Measurements from ENCODE around the gene CES3.
"Not testable (repeated sequence)": the region's sequence is repeated elsewhere in the genome, so short reads cannot be mapped to it uniquely, and the experiment has no call there.

Gene CES3

DNA sequence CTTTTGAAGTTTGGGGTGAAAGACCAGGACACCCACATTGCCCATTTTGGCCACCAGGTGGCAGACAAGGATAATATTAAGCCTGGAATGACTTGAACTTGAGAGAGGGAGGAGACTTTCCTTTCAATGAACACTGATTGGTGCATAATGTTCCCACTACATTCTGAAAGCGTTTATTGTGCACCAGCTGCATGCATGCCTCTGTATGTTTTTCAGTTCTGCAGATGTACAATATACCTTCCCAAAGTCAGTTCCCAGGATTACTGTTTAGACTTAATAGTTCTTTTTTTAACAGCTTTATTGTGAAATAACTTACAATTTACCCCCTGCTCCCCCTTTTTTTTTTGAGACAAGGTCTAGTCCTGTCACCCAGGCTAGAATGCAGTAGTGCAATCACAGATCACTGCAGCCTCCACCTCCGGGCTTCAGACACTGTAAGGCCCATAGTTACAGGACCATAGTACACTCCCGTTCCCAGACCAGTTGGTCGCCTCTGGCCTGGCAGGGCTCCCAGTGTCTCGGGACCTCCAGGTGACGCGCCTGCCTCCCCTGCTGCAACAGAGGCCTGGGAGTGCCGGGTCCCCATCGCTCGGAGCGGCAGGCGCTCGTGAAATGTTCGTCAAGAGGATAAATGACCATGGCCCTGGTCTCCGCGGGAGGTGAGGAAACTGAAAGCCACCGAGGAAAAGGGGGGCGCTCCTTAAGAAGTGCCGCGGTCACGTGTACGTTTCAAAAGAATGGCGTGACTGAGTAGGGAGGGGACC, 13.6 kb upstream of the CES3 start:
- DNase-seq, result peak; percentile 86

DNA sequence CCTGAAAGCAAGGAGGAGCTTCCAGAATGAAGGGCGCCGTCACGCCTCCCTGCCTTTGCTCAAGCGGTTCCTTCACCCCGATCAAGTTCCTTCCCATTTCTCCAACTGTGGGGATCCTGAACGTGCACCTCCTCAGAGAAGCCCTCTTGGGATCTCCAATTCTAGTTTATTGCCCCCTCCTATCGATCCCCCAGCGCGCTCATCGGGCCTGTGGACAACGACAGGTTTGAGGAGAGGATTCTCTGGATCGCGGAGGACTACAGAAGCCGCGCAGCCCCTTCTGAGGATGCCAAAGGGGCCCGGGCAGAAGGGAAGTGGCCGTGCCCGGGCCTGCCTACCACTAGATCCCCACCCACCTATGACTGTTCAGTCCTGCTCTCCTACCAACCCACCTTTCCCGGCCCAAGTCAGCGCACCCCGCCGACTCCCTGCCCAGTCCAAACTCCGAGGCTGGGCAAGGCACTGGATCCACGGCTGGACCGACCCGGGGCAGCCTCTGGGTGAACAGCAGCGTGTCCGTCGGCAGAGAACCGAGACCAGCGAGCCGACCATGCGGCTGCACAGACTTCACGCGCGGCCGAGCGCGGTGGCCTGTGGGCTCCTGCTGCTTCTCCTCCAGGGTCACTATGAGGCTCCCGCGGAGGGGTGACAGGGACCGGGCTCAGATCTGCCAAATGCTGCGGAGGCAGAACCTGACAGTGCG, 12.8 kb upstream of the CES3 start:
- peak; percentile 42 for DNase-seq

DNA sequence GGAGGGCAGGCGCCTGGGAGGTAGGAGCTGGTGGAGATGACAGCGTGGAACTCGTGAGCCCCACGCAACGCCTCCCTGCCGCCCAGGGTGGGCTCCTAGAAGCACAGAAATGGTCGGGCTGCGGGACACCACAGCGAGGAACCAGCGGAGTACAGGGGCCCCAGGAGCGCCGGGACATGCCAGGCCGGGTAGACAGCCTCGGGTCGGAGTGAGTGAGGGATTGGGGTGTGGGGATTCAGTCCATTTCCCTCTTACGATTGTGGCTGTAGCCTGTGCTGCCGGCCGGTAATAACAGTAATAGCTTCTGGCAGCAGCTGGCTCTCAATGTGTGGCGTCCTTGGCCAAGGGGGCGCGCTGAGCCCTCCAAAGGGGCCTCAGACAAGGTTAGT, 12.2 kb upstream of the CES3 start:
- DNase-seq, result no peak

DNA sequence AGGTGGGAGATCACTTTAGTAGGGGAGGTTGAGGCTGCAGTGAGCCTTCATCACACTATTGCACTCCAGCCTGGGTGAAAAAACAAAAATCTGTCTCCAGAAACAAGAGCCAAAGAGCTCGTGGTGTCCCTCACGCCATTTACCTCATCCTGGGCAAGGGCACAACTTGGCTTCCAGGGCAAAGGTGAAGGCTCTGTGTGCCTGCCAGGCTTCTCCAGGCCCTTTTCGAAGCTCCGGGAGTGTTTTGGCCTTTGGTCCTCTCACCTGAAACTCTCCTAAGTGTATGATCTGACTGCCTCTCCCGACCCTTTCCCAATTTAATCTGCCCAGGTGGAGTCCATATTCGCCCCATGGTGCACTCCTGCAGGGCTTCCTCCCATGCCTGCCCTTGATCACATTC, 11.6 kb upstream of the CES3 start:
- no peak for DNase-seq

DNA sequence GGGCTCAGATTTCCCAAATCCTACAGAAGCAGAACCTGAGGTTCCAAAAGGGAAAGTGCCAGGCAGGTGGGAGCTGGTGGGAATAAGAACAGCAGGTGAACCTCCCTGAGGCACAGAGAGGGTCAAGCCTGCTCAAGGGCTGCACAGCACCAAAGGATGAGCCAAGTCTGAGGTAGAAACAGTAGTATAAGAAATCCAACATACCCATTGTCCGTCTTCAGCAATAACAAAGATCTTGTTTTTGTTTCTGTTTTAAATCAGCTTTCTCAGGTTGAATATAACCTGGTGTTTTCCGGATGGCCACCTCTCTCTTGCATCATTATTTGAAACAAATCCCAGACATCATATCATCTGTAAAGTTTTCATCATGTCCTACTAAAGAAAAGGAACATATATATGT, 10.6 kb upstream of the CES3 start:
- no peak for DNase-seq

DNA sequence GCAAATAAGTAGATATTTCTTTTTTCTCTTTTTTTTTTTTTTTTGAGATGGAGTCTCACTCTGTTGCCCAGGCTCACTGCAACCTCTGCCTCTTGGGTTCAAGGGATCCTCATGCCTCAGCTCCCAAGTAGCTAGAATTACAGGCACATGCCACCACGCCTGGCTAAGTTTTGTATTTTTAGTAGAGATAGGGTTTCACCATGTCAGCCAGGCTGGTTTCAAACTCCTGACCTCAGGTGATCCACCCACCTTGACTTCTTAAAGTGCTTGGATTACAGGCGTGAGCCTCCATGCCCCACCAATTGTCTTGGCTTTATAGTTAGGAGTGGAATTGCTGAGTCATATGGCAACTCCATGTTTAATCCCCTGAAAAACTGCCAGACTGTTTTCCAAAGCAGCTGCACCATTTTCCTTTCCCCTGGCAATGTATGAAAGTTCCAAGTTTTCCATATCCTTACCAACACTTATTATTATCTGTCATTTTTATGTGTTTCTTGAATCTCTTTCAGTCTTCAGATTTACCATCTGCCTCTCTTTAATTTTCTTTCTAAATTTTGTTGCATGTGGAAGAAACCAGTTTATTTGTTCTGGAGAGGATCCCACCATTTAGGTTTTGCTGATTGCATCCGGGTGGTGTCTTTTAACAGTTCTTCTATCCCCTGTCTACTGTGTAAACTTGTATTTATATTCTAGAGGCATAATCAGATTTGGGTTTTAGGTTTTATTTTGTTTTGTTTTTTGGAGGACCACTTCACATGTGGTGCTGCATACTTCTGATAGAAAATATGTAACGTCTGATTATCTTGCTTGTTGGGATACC, 9.9 kb upstream of the CES3 start:
- no peak for DNase-seq

DNA sequence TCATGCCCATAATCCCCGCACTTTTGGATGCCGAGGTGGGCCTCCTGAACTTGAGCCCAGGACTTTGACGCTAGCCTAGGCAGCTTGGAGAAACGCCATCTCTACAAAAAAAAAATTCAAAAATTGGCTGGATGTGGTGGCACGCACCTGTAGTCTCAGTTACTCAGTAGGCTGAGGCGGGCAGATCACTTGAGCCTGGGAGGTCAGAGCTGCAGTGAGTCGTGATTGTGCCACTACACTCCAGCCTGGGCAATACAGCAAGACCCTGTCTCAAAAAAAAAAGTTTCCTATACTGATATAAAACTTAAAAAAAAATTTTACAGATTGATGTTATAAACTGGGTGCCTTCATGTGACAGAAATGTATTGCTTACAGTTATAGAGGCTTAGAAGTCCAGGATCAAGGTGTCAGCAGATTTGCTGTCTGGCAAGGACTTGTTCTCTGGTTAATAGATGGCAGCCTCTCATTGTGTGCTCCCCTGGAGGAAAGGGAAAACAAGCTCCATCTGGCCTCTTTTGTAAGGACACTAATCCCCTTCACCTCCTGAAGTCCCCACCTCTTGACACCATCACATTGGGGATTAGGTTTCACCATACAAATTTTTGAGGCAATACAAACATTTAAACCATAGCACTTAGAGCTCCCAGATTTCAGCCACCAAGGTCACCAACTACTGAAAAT, 8.5 kb upstream of the CES3 start:
- no peak for DNase-seq

DNA sequence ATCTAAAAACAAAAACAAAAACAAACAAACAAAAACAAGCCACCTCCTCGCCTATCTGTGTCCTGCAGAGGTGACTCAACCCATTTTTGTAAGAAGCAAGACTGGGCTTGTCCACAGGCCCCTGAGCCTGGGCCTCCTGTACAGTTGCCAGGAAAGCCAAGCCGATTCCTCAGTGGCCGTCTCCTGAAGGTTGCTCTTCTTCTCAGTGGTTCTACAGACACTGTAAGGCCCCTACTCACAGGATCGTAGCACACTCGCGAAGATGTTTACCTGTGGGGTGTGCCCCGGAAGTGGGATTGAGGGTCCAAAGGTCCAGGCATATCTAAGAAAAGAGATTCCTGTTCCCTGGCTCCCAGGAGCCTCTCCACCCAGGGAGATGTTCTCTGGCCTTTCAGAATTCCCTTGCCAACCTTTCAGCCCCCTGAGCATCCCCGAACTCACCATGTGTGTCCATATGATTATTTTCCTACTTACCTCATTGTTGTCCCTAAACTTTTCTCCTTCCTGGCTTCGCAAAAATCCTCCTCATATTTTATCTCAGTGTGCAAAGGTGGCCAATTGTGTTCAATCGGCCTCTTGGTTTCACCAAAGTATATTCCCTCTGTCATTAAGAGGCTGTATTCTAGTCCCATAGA, 7.5 kb upstream of the CES3 start:
- DNase-seq, result no peak

DNA sequence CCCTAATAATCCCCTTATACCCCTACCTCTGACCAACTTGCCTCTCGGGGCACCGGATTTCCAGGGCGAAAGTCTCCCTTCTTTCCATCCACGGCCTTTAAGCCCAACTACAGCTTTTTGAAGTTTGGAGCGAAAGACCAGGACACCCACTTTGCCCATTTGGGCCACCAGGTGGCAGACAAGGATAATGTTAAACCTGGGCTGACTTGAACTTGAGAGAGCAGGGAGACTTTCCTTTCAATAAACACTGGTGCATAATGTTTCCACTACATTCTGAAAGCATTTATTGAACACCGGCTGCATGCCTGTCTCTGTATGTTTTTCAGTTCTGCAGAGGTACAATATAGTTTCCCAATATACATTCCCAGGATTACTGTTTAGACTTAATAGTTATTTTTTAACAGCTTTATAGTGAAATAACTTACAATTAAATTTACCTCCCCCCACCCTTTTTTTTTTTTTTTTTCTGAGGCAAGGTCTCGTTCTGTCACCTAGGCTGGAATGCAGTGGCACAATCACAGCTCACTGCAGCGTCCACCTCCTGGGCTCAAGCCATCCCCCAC, 6.9 kb upstream of the CES3 start:
- peak; percentile 77 for DNase-seq

DNA sequence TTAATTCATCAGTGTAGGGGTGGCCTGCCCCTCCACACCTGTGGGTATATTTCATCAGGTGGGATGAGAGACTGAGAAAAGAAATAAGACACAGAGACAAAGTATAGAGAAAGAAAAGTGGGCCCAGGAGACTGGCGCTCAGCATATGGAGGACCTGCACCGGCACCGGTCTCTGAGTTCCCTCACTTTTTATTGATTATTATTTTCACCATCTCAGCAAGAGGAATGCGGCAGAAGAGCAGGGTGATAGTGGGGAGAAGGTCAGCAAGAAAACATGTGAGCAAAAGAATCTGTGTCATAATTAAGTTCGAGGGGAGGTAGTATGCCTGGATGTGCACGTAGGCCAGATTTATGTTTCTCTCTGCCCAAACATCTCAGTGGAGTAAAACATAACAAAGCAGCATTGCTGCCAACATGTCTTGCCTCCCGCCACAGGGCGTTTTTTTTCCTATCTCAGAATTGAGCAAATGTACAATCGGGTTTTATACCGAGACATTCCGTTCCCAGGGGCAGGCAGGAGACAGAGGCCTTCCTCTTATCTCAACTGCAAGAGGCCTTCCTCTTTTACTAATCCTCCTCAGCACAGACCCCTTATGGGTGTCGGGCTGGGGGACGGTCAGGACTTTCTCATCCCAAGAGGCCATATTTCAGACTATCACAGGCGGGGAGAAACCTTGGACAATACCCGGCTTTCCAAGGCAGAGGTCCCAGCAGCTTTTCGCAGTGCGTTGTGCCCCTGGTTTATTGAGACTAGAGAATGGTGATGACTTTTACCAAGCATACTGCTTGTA, 5.5 kb upstream of the CES3 start:
- DNase-seq, result not testable (repeated sequence)

DNA sequence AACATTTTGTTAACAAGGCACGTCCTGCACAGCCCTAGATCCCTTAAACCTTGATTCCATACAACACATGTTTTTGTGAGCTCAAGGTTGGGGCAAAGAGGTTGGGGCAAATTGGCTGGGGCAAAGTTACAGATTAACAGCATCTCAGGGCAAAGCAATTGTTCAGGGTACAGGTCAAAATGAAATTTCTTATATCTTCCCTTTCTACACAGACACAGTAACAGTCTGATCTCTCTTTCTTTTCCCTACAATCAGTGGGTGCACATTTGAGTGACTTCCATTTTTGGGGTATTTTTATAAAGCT, 5.0 kb upstream of the CES3 start:
- DNase-seq, result not testable (repeated sequence)

DNA sequence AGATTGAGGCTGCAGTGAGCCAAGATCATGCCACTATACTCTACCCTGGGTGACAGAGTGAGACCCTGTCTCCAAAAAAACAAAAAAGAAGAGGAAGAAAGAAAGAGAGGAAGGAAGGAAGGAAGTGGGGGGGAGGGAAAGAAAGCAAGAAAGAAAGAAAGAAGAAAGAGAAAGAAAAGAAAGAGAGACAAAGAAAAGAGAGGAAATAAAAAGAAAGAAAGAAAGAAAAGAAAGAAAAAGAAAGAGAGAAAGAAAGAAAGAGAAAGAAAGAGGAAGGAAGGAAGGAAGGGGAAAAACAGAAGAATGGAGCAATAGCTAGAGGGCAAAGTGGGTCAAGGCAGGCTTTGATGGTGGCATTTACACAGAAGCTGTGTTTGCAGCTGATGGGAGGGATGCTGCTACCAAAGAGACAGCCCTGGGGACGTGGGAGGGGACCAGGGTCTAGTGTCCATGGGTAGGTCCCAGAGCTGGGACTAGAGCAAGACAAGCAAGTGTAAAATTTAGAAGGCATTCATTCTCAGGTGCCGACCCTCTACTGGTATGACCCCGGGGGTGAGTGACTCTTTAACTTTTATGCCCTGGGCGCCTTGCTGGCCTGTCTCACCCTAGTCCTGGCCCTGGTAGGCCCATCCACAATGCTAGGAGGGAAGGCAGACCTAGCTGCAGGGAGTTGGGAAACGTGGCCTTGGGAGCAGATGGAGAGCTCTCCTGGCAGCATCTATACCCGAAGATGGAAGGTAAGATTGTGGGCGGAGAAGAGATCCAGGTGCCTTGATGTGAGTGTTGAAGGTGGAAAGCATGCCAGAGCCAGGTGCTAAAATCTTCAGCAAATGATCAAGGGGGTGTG, 2.0 kb upstream of the CES3 start:
- no peak for DNase-seq

DNA sequence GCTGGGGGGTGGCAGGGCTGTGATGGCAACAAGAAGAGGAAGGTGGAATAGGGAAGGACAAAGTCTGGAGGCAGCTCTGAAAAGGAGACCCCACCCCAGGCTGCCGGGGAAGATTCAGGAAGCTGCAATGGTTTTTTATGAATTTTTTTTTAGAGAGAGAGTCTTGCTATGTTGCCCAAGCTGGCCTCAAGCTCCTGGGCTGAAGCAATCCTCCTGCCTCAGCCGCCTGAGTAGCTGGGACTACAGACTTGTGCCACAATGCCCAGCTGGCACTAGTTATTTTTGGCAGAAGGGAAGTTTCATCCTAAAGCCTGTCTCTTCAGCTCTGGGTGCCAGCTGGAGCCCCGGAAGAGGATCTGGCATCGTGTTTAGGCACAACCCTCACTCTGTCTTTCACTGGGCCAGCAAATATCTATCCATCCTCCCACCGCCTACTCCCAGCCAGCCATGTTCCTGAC, 1.3 kb upstream of the CES3 start:
- DNase-seq, result no peak

DNA sequence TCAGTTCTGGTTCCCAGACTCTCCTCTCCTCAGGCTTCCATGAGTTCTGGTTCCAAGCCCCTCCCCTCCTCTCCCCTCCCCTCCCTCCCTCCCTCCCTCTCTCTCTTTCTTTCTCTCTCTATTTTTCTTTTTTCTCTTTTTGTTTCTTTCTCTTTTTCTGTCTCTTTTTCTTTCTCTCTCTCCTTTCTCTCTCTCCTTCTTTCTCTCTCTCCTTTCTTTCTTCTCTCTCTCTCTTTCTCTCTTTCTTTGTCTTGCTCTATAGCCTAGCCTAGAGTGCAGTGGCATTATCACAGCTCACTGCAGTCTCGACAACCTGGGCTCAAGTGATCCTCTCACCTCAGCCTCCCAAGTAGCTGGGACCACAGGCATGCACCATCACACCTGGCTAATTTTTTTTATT, 796 bp upstream of the CES3 start:
- DNase-seq, result no peak

DNA sequence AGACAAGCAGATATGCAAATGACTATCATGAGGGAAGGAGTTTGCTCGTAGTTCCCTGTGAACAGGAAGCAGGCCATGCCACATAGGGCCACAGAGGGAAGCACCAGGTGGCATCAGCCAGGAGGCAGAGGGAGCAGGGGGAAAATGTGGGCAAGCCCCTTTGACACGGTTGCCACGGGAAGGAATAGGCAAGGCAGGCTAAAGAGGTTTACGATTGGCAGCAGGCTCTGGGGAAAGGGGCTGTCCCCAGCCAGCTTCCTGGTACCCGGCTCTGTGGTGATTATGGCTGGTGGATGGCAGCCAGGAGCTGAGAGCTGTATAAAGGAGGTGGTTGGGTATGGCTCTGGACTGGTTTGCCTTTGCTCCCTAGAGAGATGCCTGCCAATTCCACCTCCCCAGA, 848 bp downstream of the CES3 start:
- no peak for DNase-seq

DNA sequence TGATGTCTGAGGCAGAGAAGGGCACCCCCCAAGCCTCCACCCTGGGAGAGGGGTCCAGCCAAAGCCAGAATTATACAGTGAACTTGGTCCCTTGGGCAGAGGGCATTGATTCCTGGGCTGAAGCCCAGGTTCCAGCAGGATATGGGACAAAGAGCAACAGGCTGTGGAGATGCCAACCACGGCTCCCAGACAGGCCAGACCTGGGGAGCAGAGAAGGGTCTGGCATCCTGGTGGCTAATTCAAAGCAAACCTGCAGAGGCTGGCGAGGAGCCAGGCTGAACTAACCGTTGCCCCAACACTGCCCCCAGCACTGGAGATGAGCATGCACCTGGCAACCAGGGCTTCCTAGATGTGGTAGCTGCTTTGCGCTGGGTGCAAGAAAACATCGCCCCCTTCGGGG, 3.0 kb downstream of the CES3 start:
- DNase-seq, result no peak

DNA sequence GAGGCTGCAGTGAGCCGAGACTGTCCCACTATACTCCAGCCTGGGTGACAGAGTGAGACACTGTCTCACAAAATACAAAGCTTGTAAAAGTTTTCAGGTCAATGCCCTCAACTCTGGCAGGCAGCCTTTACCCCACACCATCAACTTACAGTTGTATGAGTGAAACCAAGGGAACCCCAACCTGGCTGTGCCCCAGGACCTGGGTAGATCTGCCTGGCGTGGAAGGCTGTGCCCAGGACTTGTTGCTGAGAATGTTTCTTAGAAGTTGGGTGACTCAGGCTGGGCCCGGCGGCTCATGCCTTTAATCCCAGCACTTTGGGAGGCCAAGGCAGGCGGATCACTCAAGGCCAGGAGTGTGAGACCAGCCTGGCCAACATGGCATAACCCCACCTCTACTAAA, 7.8 kb downstream of the CES3 start:
- DNase-seq, result no peak

DNA sequence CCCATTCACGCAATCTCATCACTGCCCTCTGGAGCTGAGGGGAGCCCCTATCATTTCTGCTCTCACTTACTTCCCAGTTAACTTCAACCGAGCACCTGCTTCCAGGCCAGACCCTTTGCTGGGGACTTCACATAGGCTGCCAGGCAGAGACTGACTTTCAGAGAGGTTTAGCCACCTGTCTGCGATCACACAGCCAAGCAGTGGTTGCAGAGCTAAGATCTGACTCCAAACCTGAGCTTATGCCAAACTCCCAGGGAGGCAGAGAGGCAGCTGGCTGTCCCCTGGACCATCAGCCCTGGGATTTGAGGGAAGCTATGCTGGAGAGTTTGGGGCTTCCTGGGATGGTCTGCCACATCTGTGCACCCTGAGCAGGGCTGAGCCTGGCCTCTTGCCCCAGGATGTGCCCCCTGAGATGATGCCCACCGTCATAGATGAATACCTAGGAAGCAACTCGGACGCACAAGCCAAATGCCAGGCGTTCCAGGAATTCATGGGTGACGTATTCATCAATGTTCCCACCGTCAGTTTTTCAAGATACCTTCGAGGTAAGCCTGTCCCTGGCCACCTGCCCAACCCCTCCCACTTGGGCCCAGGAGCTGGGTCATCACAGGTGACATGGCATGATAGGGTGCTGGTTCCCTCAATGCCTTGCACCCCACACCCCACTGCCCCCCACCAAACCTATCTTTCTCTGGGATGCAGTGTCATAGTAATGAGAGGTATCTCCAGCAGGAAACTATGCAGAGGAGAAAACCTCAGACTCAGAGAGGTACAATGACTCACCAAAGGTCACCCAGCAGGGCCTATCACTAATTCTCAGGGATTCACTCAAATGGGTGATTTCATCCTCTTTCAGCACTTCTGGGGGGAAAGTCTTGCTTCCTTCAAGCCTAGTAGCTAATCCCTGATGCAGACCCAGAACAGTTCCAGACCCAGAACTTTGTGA, 10.0 kb downstream of the CES3 start:
- DNase-seq, result peak; percentile 80

DNA sequence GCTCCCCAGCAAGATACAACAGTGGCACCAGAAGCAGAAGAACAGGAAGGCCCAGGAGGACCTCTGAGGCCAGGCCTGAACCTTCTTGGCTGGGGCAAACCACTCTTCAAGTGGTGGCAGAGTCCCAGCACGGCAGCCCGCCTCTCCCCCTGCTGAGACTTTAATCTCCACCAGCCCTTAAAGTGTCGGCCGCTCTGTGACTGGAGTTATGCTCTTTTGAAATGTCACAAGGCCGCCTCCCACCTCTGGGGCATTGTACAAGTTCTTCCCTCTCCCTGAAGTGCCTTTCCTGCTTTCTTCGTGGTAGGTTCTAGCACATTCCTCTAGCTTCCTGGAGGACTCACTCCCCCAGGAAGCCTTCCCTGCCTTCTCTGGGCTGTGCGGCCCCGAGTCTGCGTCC, 11.9 kb downstream of the CES3 start:
- DNase-seq, result no peak

DNA sequence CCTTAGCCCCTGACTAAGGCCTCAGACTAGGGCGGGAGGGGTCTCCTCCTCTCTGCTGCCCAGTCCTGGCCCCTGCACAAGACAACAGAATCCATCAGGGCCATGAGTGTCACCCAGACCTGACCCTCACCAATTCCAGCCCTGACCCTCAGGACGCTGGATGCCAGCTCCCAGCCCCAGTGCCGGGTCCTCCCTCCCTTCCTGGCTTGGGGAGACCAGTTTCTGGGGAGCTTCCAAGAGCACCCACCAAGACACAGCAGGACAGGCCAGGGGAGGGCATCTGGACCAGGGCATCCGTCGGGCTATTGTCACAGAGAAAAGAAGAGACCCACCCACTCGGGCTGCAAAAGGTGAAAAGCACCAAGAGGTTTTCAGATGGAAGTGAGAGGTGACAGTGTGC, 12.7 kb downstream of the CES3 start:
- DNase-seq, result no peak
